ENCODE measurements around the gene NFXL1.
"Not testable (repeated sequence)": the region's sequence is repeated elsewhere in the genome, so short reads cannot be mapped to it uniquely, and the experiment has no call there.

Gene NFXL1

DNA sequence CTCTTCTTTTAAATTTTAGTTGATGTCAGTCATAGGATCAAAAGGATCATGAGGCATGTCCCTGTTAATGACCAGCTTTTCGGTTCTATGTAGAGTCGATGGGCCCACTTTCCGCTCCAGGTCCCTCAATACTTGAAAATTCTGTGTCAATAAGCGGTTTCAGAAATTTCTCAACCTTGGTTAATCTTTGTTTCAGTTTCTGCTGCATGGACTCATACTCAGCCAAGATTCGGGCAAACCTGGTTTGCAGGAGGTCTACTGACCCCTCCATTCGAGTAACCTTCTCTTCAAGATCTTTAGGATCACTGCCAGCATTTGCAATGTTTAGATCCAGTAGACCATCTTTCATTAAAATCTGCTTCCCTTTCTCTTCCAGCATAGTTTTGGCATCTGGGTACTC lies 22.0 kb upstream of the NFXL1 start:
- DNase-seq (ENCODE audit: low spot score), result no peak
- in situ Hi-C loops (cut with MboI; ENCODE audit: low sequenced_read_pairs, unreplicated experiment), result loop anchor here (25.0 kb wide), 1 partner anchor 151 kb away; no protein-coding TSS in a partner anchor
- TF ChIP-seq, protein P1, sequence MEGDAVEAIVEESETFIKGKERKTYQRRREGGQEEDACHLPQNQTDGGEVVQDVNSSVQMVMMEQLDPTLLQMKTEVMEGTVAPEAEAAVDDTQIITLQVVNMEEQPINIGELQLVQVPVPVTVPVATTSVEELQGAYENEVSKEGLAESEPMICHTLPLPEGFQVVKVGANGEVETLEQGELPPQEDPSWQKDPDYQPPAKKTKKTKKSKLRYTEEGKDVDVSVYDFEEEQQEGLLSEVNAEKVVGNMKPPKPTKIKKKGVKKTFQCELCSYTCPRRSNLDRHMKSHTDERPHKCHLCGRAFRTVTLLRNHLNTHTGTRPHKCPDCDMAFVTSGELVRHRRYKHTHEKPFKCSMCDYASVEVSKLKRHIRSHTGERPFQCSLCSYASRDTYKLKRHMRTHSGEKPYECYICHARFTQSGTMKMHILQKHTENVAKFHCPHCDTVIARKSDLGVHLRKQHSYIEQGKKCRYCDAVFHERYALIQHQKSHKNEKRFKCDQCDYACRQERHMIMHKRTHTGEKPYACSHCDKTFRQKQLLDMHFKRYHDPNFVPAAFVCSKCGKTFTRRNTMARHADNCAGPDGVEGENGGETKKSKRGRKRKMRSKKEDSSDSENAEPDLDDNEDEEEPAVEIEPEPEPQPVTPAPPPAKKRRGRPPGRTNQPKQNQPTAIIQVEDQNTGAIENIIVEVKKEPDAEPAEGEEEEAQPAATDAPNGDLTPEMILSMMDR (IDR thresholded peaks at IDR 0.05; ENCODE audit: borderline replicate concordance, control extremely low read depth, extremely low read depth, insufficient read depth, missing control alignments), result no peak

DNA sequence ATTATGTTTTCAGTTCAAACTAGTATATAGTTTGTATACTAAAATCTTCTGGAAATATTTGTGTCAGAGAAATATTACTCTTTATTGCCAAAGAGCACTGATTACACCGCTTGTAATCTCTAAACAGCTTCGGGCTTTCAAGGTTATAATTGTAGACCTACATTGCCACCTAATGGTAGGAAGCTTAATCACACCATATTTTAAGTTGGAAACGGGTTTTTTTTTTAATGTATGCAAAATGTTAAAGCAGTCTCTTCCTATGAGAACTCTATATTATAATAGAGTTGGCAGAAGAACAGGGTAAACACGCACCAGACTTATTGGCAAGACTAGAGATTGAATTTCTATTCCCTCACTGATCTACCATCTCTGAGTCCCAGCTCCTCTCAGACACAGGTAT lies 19.5 kb upstream of the NFXL1 start:
- in situ Hi-C loops (cut with MboI; ENCODE audit: low sequenced_read_pairs, unreplicated experiment), result loop anchor here (25.0 kb wide), 1 partner anchor 153 kb away; no protein-coding TSS in a partner anchor
- DNase-seq (ENCODE audit: low spot score), result peak; percentile 37
- TF ChIP-seq, protein P1 (IDR thresholded peaks at IDR 0.05; ENCODE audit: borderline replicate concordance, control extremely low read depth, extremely low read depth, insufficient read depth, missing control alignments), result peak; percentile 51

DNA sequence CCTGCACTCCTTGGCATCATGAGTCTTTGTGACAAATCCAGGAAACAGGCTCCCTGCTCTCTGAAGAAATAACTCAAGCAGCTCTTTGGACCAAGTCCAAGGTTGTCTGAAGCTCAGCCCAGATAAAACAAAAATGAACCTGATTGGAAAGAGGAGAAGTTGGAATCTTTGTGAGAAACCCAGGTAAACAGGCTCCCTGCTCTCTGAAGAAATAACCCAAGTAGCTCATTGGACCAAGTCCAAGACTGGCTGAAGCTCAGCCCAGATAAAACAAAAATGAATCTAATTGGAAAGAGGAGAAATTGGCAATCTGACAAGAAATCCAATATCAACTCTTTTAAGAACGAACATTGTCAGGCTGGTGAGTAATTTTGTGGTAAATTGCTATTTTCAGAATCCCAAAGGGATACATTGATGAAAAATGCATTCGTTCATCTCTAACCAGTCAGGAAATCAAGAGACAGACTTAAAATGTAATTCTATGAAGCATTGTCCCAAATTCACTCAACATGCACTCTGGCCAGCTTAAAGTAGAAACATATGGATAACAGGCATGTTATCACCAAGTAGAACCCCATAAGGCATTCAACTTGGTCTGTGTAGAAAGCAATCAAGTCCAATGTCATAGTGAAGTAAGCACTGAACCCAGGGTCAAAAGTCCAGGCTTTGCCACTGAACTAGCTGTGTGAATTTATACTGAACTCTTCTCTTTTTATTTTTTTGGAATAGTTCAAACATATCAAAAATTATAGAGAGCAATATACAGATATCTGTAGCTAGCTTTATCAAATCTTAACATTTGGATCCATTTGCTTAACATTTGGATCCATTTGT lies 16.8 kb upstream of the NFXL1 start:
- no peak for DNase-seq (ENCODE audit: low spot score)
- in situ Hi-C loops (cut with MboI; ENCODE audit: low sequenced_read_pairs, unreplicated experiment), result loop anchor here (25.0 kb wide), 1 partner anchor 156 kb away; no protein-coding TSS in a partner anchor
- TF ChIP-seq, protein P1 (IDR thresholded peaks at IDR 0.05; ENCODE audit: borderline replicate concordance, control extremely low read depth, extremely low read depth, insufficient read depth, missing control alignments), result no peak

DNA sequence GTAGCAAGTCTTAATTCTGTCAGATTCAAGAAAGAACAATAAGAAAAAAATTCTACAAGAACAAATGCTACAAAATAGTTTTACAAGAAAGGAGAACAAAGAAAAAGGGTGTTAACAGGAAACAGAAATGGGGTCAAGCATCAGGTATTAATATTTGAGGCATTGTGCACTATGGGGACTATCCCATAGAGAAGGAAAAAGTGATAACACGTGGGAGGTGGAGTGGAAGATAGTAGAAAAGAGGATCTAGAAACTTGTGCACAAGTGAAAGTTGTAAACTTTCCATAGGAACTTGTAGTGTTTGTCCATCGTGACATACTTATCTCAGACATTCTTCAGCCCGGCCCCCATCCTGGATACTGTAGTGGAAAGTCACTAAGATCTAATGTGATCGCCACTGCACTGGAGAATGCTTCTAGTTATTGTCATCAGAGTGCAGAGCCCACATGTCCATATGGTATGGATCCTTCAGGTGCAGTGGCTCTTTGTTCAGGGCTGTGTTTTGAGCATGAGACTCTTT lies 15.4 kb upstream of the NFXL1 start:
- in situ Hi-C loops (cut with MboI; ENCODE audit: low sequenced_read_pairs, unreplicated experiment), result loop anchor here (10.0 to 25.0 kb wide), 2 partner anchors 158 to 245 kb away; no protein-coding TSS in a partner anchor
- peak; percentile 18 for DNase-seq (ENCODE audit: low spot score)
- TF ChIP-seq, protein P1 (IDR thresholded peaks at IDR 0.05; ENCODE audit: borderline replicate concordance, control extremely low read depth, extremely low read depth, insufficient read depth, missing control alignments), result no peak

DNA sequence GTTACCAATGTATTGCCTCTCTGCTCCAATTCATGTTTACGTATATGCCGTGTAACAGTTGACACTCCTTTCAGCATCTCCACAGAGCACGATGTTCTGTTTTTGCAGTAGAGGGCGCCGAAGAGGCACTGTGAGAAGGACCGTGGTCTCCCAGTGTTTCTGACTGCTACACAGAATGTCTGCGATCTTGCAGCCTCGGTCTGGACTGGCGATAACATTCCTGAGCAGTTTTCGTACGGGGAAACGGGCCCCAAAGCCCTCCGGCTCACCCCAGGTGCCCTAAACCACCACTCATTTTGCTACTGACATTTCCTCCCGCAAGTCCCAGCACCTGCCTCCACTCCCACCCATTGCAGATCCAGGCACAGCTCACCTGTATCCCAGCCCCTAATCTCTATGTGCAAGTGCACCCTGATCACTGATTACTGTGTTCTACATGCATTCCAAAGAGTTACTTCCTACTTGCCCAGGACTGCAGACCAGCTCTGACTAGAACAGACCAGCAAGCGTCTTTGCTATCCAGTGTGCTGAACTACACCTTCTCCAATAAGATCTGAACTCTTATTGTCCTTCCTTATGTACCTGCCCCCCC lies 12.4 kb upstream of the NFXL1 start:
- in situ Hi-C loops (cut with MboI; ENCODE audit: low sequenced_read_pairs, unreplicated experiment), result loop anchor here (10.0 to 25.0 kb wide), 2 partner anchors 161 to 242 kb away; no protein-coding TSS in a partner anchor
- TF ChIP-seq, protein P1 (IDR thresholded peaks at IDR 0.05; ENCODE audit: borderline replicate concordance, control extremely low read depth, extremely low read depth, insufficient read depth, missing control alignments), result peak; percentile 78
- peak; percentile 50 for DNase-seq (ENCODE audit: low spot score)

DNA sequence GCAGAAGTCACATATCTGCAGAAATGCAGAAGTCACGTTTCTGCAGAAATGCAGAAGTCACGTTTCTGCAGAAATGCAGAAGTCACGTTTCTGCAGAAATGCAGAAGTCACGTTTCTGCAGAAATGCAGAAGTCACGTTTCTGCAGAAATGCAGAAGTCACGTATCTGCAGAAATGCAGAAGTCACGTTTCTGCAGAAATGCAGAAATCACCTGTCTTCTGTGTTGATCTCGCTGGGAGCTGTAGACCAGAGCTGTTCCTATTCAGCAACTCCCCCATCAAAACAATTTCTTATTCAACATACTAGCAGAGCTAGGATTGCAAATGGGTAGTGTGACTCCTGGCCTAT lies 8.9 kb upstream of the NFXL1 start:
- not testable (repeated sequence) for DNase-seq (ENCODE audit: low spot score)
- in situ Hi-C loops (cut with MboI; ENCODE audit: low sequenced_read_pairs, unreplicated experiment), result loop anchor here (10.0 kb wide), 1 partner anchor 238 kb away; no protein-coding TSS in a partner anchor

DNA sequence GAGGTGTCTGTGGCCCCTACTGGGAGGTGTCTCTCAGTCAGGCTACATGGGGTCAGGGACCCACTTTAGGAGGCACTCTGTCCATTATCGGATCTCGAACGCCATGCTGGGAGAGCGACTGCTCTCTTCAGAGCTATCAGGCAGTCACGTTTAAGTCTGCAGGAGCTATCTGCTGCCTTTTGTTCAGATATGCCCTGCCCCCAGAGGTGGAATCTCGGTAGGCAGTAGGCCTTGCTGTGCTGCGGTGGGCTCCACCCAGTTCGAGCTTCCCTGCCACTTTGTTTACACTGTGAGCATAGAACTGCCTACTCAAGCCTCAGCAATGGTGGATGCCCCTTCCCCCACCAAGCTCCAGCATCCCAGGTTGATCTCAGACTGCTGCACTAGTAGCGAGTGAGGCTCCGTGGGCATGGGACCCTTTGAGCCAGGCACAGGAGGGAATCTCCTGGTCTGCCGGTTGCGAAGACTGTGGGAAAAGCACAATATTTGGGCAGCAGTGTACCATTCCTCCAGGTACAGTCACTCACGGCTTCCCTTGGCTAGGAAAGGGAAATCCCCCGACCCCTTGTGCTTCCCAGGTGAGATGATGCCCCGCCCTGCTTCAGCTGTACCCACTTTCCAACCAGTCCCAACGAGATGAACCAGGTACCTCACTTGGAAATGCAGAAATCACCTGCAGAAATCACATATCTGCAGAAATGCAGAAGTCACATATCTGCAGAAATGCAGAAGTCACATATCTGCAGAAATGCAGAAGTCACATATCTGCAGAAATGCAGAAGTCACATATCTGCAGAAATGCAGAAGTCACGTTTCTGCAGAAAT lies 8.3 kb upstream of the NFXL1 start:
- not testable (repeated sequence) for DNase-seq (ENCODE audit: low spot score)
- in situ Hi-C loops (cut with MboI; ENCODE audit: low sequenced_read_pairs, unreplicated experiment), result loop anchor here (10.0 kb wide), 1 partner anchor 238 kb away; no protein-coding TSS in a partner anchor

DNA sequence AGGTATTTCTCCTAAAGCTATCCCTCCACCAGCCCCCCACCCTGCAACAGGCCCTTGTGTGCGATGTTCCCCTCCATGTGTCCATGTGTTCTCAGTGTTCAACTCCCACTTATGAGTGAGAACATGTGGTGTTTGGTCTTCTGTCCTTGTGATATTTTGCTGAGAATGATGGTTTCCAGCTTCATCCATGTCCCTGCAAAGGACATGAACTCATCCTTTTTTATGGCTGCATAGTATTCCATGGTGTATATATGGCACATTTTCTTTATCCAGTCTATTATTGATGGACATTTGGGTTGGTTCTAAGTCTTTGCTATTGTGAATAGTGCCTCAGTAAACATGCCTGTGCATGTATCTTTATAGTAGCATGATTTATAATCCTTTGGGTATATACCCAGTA lies 2.8 kb upstream of the NFXL1 start:
- DNase-seq (ENCODE audit: low spot score); in situ Hi-C loops (cut with MboI; ENCODE audit: low sequenced_read_pairs, unreplicated experiment): not testable (repeated sequence)
